K562 (cell line): Measurements from ENCODE around the gene PALLD.

Experiments
- BHLHE40 ChIP-seq: IDR thresholded peaks from 2 replicates; pipeline ENCODE4 v1.6.1; 2011; ENCODE audit warnings: low read length, improper control_type of control experiment
- FOXA1 ChIP-seq: fragments of 450-650 bp; IDR thresholded peaks from 2 replicates; pipeline ENCODE4 v1.6.1; 2016; ENCODE audit warnings: mild to moderate bottlenecking, borderline replicate concordance
- POLR2A ChIP-seq: fragments of 450-650 bp; conservative IDR thresholded peaks from 2 replicates; pipeline ENCODE4 v1.6.1; 2016

DNA sequence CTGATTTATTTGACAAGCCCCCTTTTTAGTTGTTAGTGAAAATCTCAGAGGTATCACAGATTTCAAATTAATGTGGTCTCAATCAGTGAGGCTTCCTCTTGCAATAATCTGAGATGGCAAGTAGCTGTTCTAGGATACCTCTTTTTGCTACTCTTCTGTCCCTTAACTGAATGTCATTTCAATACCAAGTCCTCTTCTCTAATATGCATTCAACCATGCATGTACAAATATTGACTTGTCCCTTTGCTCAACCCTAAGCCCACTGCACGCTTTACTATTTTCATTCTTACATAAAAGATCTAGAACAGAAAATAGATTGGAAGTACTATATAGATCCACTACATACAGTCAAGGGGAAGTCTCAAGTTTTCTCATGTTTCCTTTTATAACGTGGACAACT is 349.0 kb downstream of the PALLD start:
- TF ChIP-seq BHLHE40 (no peak), POLR2A (no peak), FOXA1 (no peak)
